NCI-H2171 (cell line): Measurements from ENCODE around the gene BMPR1A.
"Not testable (repeated sequence)": the region's sequence is repeated elsewhere in the genome, so short reads cannot be mapped to it uniquely, and the experiment has no call there.

Source experiments
- DNase-seq: peaks from one replicate; lab custom pipeline; 2025; lab: John Stamatoyannopoulos, UW

BMPR1A gene

GRCh38 chr10:86941426-86941825 is 185.0 kb downstream of the BMPR1A start:
- no peak for DNase-seq

- no peak for DNase-seq
Observed at GRCh38 chr10:86941991-86942421, 185.6 kb downstream of the BMPR1A start.

- no peak for DNase-seq
Observed at GRCh38 chr10:86942441-86943315, 186.3 kb downstream of the BMPR1A start.

GRCh38 chr10:86943316-86944030 is 187.1 kb downstream of the BMPR1A start:
- DNase-seq: no peak

- DNase-seq: no peak
Observed at GRCh38 chr10:86944031-86944419, 187.6 kb downstream of the BMPR1A start.

GRCh38 chr10:86944471-86944870 is 188.1 kb downstream of the BMPR1A start:
- no peak for DNase-seq

- DNase-seq: no peak
Observed at GRCh38 chr10:86944907-86945306, 188.5 kb downstream of the BMPR1A start.

- DNase-seq: no peak
Observed at GRCh38 chr10:86945361-86946212, 189.2 kb downstream of the BMPR1A start.

GRCh38 chr10:86946213-86947155 is 190.1 kb downstream of the BMPR1A start:
- DNase-seq: no peak

- DNase-seq: not testable (repeated sequence)
Observed at GRCh38 chr10:86947806-86948205, 191.4 kb downstream of the BMPR1A start.

GRCh38 chr10:86950349-86950748 is 193.9 kb downstream of the BMPR1A start:
- no peak for DNase-seq

- DNase-seq: no peak
Observed at GRCh38 chr10:86951184-86951761, 194.9 kb downstream of the BMPR1A start.

GRCh38 chr10:86952106-86952505 is 195.7 kb downstream of the BMPR1A start:
- no peak for DNase-seq

GRCh38 chr10:86952697-86953096 is 196.3 kb downstream of the BMPR1A start:
- not testable (repeated sequence) for DNase-seq

GRCh38 chr10:86953747-86954680 is 197.6 kb downstream of the BMPR1A start:
- no peak for DNase-seq

GRCh38 chr10:86954681-86955500 is 198.5 kb downstream of the BMPR1A start:
- DNase-seq: no peak

- DNase-seq: no peak
Observed at GRCh38 chr10:86955501-86956194, 199.2 kb downstream of the BMPR1A start.

GRCh38 chr10:86956195-86956847 is 199.9 kb downstream of the BMPR1A start:
- DNase-seq: no peak
